ENCODE data around the gene C19orf25.
"Not testable (repeated sequence)": the region's sequence is repeated elsewhere in the genome, so short reads cannot be mapped to it uniquely, and the experiment has no call there.

Gene C19orf25

GRCh38 chr19:1445932-1446712 is 32.9 kb downstream of the C19orf25 start:
- DNase-seq: no peak

GRCh38 chr19:1445185-1445931 is 33.7 kb downstream of the C19orf25 start:
- peak; percentile 89 for DNase-seq

GRCh38 chr19:1441677-1442438 is 37.2 kb downstream of the C19orf25 start:
- DNase-seq: no peak

- no peak for DNase-seq
These were observed 38.0 kb downstream of the C19orf25 start for GRCh38 chr19:1441022-1441426.

GRCh38 chr19:1440418-1440801 is 38.6 kb downstream of the C19orf25 start:
- DNase-seq: no peak

GRCh38 chr19:1439525-1440417 is 39.2 kb downstream of the C19orf25 start:
- not testable (repeated sequence) for DNase-seq

GRCh38 chr19:1438933-1439354 is 40.1 kb downstream of the C19orf25 start:
- DNase-seq: no peak

- peak; percentile 96 for DNase-seq
These were observed 40.7 kb downstream of the C19orf25 start, which contains the start of gene RPS15 for GRCh38 chr19:1438035-1438932. RPS15 (plus strand) TSS chr19:1438396; CDS start chr19:1438426, 30 bp downstream.

GRCh38 chr19:1437609-1438008 is 41.4 kb downstream of the C19orf25 start:
- no peak for DNase-seq

GRCh38 chr19:1435378-1435989 is 43.5 kb downstream of the C19orf25 start:
- DNase-seq: no peak

- no peak for DNase-seq
These were observed 44.4 kb downstream of the C19orf25 start for GRCh38 chr19:1434577-1435060.

- no peak for DNase-seq
These were observed 45.0 kb downstream of the C19orf25 start for GRCh38 chr19:1434040-1434366.

- no peak for DNase-seq
These were observed 45.6 kb downstream of the C19orf25 start for GRCh38 chr19:1433119-1434039.

- no peak for DNase-seq
These were observed 46.5 kb downstream of the C19orf25 start for GRCh38 chr19:1432507-1432887.

- no peak for DNase-seq
These were observed 47.1 kb downstream of the C19orf25 start for GRCh38 chr19:1431759-1432506.

- no peak for DNase-seq
These were observed 48.8 kb downstream of the C19orf25 start for GRCh38 chr19:1430246-1430645.

- no peak for DNase-seq
These were observed 49.3 kb downstream of the C19orf25 start for GRCh38 chr19:1429750-1430149.

GRCh38 chr19:1428738-1429391 is 50.1 kb downstream of the C19orf25 start:
- no peak for DNase-seq
